Measurements from ENCODE around the gene CCN2.
A peak's percentile ranks its signal among the peaks of the same experiment; 100 is the strongest.

The CCN2 gene, protein sequence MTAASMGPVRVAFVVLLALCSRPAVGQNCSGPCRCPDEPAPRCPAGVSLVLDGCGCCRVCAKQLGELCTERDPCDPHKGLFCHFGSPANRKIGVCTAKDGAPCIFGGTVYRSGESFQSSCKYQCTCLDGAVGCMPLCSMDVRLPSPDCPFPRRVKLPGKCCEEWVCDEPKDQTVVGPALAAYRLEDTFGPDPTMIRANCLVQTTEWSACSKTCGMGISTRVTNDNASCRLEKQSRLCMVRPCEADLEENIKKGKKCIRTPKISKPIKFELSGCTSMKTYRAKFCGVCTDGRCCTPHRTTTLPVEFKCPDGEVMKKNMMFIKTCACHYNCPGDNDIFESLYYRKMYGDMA

DNA sequence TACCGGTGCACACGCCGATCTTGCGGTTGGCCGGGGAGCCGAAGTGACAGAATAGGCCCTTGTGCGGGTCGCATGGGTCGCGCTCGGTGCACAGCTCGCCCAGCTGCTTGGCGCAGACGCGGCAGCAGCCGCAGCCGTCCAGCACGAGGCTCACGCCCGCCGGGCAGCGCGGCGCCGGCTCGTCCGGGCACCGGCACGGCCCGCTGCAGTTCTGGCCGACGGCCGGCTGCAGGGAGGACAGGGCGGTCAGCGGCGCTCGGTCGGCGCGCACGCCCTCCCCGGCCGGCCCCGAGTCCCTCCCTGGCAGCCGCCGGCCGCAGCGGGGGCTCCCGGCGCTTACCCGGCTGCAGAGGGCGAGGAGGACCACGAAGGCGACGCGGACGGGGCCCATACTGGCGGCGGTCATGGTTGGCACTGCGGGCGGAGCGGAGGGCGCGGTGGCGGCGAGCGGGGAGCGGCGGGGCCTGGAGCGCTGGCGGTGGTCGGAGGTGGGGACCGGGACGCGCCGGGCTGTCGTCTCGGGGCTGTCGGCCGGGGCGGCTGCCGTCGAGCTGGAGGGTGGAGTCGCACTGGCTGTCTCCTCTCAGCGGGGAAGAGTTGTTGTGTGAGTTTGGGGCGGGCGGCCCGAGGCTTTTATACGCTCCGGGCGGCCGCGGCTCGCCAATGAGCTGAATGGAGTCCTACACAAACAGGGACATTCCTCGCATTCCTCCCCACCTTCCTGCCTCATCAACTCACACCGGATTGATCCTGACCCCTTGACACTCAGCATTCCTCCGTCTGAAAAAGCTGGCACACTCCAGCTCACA, at the start of gene CCN2:
TSS of gene CCN2 (minus strand) at position 606 of the 809 bp plus-strand sequence. CDS start at position 406, 200 bp downstream.
- TF ChIP-seq, protein P1, sequence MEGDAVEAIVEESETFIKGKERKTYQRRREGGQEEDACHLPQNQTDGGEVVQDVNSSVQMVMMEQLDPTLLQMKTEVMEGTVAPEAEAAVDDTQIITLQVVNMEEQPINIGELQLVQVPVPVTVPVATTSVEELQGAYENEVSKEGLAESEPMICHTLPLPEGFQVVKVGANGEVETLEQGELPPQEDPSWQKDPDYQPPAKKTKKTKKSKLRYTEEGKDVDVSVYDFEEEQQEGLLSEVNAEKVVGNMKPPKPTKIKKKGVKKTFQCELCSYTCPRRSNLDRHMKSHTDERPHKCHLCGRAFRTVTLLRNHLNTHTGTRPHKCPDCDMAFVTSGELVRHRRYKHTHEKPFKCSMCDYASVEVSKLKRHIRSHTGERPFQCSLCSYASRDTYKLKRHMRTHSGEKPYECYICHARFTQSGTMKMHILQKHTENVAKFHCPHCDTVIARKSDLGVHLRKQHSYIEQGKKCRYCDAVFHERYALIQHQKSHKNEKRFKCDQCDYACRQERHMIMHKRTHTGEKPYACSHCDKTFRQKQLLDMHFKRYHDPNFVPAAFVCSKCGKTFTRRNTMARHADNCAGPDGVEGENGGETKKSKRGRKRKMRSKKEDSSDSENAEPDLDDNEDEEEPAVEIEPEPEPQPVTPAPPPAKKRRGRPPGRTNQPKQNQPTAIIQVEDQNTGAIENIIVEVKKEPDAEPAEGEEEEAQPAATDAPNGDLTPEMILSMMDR (IDR thresholded peaks at IDR 0.05) = 0 out of 2 replicates have a peak, but pooled peaks have one; percentile 4

DNA sequence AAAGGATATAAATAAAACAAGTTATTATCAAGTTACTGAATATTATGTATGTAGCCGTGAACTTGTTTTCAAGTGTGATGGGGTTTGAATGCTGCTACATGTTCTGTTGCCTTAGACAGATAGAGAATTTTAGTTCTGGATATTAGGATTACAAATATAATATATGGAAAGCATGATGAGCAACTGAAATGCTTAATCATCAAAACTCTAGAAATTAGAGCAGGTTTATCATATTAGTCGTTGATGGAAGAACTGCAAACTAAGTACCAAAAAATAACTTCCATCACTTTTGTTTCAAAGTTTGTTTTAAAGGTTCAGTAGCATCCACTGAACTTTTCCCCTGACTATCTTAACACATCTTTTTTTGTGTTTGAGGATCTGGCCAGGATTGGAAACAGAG, 49.1 kb upstream of the CCN2 start:
- TF ChIP-seq, protein P1 (IDR thresholded peaks at IDR 0.05) = no peak

DNA sequence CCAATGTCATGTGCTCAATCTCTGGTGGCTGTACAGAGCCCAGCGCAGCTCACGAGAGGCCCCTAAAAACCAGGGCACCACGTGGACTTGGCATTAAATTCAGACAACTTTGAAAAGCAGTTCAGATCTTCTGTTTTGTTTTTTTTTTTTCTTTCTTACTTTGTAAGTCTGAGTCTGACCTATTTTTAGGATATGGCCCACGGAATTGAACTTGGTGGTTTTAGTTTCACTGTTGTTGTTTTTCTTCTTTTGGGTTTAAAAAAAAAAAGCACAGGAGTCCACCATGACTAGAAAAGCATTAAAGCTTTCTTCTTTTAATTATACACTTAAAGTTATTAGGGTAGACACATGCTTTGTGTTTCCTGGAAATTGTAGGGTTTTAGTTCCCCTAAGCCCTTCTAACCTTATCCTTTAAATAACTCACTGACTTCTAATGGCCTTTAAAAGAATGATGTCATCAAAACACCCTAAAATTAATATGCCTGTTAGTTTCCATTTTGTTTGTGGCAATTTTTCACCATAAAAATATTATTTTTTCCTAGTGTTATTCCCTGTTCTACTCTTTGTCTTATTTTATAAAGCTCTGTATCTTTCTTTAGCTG, 48.5 kb upstream of the CCN2 start:
- TF ChIP-seq, protein P1 (IDR thresholded peaks at IDR 0.05) = no peak

DNA sequence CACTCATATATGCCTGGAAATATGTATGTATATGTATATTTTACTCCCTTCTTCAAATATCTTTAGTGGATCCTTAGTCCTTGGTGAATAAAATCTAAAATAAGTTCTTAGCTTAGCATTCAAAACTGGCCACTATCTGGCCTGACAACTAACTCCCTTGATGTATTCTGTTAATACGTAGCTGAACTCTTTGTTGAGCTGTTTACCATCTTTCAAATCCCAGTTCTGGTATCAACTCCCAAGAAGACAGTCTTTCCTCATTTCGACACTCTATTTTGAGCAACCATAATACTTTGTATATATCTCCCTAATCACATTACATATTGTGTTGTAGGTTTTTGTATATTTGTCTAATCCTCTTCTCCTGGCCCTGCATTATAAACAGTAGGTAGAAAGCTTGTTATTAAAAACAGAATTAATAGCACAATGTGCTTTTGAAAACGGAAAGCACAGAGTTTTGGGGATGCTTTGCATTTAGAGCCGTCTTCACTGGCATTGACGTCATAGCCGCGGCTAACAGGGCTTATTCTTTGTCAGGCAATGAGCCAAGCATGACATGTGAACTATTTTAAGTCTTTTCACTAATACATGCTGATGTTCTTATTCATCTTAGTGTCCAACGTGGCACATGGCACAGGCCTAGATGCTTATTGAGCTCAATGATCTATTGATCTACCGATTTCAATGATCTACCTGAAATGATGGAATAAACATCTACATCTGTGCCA, 47.2 kb upstream of the CCN2 start:
- TF ChIP-seq, protein P1 (IDR thresholded peaks at IDR 0.05) = no peak

DNA sequence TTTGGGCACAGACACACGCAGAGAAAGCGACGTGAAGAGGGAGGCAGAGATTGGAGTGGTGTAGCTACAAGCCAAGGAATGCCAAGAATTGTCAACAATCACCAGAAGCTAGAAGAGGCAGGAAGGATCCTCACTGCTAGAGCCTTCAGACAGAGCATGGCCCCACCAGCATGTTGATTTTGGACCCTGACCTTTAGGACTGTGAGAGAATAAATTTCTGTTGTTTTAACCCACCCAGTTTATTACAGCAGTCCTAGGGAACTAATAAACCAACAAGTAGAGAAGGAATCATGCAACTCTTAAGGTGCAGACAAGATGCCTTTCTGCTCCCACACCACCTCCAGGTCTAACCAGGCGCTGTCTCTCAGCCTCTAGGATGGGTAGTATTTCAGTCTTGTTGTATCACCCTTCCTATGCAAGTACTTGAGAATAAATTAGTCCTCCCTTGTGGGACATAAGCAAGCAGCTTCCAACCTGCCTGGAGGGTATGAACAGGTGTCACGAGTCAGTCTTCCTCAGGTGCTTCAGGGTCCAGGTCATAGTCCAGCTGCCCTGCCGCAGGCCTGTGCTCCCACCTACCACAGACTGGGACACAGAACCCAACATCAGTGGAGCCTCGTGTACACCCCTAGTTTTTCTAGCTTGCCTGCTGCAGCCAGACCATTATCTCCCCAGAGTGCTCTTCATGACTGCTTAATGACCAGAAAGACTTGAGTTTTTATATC, 46.4 kb upstream of the CCN2 start:
- TF ChIP-seq, protein P1 (IDR thresholded peaks at IDR 0.05) = no peak

DNA sequence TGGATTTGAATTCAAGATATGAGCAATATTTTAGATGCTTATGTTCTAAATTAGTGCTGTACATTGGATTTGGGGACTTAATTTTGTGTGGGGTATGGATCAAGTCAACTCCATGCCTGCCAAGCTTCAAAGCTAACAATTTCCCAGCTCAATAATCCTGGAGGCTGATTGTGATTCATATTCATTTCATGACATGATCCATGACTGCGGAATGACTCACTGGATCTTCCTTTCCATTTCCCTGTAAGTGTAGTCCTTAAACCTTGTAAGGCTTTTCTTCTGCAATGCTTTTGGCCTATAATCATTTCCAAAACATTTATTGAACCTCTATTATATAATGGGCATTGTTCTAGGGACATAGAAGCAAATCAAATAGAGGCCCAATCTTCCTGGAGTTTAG, 44.7 kb upstream of the CCN2 start:
- TF ChIP-seq, protein P1 (IDR thresholded peaks at IDR 0.05) = no peak

Measured in LNCAP (cell line).